Kidney epithelial cell (primary cell): ENCODE results near the gene DDAH1. TPM values are rescaled to one million over a fixed set of nuclear protein-coding genes. Genes with fewer than 3 reads are reported as not detected.

ENCODE experiments used
- DNase-seq: peaks from one replicate; pipeline ENCODE4 v3.0.0-alpha.2; 2010; ENCODE audit warnings: low read depth
- H3K27me3 ChIP-seq: 2 replicates; pipeline ENCODE4 v1.6.0; 2011; ENCODE audit warnings: low read length; ENCODE audit not compliant: control insufficient read depth, insufficient read depth
- H3K36me3 ChIP-seq: 2 replicates; pipeline ENCODE4 v1.5.1; 2011; ENCODE audit warnings: low read length; ENCODE audit not compliant: control insufficient read depth, insufficient read depth
- H3K4me3 ChIP-seq: 2 replicates; pipeline ENCODE4 v1.5.1; 2011; ENCODE audit warnings: low read depth, mild to moderate bottlenecking, control low read depth, low read length
- total RNA-seq: library from RNA; depleted of rRNA; stranded (reverse); fragments of >200 nt; gene quantifications from 2 replicates; pipeline ENCODE4 v1.2.3, GENCODE V29; 2015
- TF ChIP-seq, protein P1 (sequence below): IDR thresholded peaks from 2 replicates; pipeline ENCODE4 v1.5.1; 2011; ENCODE audit warnings: mild to moderate bottlenecking, moderate library complexity, low read length, control low read depth, inconsistent platforms; ENCODE audit not compliant: insufficient read depth, poor library complexity, severe bottlenecking

The DDAH1 gene
- total RNA-seq, 1 donor from 2014 or later: 33.4 TPM

DNA sequence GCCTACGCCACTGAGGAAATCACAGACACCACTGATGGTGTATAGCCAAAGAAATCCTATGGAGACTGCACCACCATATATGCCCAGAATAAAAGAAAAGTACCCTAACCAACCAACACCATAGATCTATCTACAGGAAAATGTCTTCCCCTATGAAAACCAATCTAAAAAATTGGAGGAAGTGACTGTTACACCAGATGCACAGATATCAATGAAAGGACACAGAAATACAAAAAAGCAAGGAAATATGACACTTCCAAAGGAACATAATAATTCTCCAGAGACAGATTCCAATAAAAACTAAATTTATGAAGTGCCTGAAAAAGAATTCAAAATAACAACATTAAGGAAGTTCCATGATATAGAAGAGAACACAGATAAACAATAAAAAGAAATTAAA, 131.8 kb downstream of the DDAH1 start:
- Histone ChIP-seq H3K4me3 (no peak overlapping the region), H3K36me3 (no peaks in the 10 kb centered on the region), H3K27me3 (no peaks in the 10 kb centered on the region)
- TF ChIP-seq, protein P1, sequence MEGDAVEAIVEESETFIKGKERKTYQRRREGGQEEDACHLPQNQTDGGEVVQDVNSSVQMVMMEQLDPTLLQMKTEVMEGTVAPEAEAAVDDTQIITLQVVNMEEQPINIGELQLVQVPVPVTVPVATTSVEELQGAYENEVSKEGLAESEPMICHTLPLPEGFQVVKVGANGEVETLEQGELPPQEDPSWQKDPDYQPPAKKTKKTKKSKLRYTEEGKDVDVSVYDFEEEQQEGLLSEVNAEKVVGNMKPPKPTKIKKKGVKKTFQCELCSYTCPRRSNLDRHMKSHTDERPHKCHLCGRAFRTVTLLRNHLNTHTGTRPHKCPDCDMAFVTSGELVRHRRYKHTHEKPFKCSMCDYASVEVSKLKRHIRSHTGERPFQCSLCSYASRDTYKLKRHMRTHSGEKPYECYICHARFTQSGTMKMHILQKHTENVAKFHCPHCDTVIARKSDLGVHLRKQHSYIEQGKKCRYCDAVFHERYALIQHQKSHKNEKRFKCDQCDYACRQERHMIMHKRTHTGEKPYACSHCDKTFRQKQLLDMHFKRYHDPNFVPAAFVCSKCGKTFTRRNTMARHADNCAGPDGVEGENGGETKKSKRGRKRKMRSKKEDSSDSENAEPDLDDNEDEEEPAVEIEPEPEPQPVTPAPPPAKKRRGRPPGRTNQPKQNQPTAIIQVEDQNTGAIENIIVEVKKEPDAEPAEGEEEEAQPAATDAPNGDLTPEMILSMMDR: no peak
- no peak for DNase-seq

DNA sequence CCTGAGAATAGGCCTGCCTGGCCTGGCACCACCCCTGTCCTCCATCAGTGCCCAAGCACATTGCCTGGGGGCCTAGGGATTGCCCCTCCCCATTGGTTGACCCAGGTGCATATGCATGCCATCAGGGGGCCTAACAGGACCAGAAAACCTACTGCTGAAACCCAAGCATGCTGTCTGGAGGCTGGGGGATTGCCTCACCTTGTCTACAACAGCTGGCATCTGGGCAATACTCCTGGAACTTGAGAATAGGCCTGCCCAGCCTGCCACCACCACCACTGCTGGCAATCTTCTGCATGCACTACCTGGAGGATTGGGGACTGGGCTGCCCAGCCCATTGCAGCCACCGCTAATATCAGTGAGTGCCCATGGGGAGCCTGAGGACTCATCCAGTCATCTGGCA, 132.4 kb downstream of the DDAH1 start:
- no peak for DNase-seq
- Histone ChIP-seq H3K4me3 (no peak overlapping the region), H3K27me3 (no peaks in the 10 kb centered on the region), H3K36me3 (no peaks in the 10 kb centered on the region)
- TF ChIP-seq, protein P1: no peak

DNA sequence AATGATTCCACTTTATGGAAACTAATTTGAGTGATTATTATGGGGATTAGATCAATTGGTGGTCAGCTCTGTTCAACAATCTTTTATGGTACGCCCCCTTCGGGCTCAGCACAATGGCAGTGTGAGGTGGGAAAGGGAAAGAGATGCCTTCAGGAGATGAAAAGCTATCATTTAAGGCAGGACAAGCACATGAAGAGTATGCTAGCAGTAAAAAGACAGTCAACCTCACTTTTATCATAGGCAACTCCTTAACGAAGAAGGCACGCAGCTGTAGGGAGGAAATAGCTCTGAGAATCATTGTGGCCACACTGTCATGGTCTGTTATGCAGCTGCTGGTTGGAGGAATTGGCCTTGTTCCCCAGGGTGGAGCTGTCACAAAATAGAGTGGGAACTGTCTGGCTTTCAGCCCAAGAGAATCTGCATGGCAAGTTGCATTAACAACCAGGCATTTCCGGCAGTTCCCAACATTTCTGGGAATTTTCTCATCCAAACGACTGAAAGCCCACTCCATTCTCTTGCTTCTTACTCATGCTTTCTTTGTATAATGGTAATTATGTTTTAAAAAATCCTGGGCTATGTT, 134.2 kb downstream of the DDAH1 start:
- TF ChIP-seq, protein P1: no peak
- Histone ChIP-seq H3K4me3 (no peak overlapping the region), H3K36me3 (no peaks in the 10 kb centered on the region), H3K27me3 (no peaks in the 10 kb centered on the region)
- no peak for DNase-seq

DNA sequence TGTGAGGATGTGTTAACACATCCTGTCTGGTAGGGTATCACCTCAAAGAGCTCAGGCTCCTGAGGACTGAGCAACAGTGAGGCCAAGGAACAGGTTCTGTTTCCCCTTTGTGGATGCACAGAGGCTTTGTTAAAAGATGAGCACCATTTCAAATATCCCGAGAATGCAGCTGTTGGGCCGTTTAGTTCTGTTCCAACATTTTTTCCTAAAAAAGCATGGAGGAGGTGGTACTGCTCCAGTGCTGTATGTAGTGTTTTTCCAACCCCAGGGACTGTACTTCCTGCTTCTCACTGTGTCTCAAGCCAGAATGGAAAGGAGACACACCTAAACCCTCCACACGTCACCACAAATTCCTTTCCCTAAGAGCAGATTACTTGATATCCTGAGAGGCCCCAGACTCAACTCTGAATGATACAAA, 134.7 kb downstream of the DDAH1 start:
- peak; percentile 76 for DNase-seq
- Histone ChIP-seq H3K4me3 (no peak overlapping the region), H3K36me3 (no peaks in the 10 kb centered on the region), H3K27me3 (no peaks in the 10 kb centered on the region)
- TF ChIP-seq, protein P1: no peak

DNA sequence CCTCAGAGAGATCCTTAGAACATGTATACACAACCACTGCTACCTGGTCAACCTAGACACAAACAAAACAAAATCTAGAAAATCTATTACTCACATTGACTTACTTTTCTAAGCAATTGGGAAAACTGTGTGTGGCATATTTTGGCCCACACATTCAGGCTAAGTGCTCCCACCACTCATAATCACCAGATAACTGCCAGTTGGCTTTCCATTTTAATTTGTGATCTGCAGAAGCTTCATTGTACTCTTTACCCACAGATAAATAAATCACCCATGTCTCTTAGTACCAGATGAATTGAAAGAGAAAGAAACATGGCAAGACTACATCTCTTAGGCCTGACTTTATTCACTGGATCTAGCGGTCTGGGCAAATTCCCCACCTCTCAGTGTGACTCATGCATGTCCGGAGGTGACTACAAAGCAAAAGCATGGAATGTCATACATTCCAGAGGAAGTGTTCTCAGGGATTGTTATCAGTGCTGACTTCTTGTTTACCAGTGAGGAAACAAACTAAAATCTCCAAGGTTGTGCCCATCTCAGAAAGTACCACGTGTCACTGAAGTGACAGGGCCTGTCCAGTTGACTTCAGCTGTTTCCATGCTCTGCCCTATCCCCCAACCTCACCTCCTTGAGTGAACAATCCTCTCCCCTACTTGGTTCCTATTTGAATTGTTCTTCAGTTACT, 136.1 kb downstream of the DDAH1 start:
- TF ChIP-seq, protein P1: no peak
- DNase-seq: peak; percentile 99
- no peak overlapping the region for H3K4me3 ChIP-seq
- no peaks in the 10 kb centered on the region for H3K36me3 ChIP-seq
- H3K27me3 ChIP-seq: no peaks in the 10 kb centered on the region

DNA sequence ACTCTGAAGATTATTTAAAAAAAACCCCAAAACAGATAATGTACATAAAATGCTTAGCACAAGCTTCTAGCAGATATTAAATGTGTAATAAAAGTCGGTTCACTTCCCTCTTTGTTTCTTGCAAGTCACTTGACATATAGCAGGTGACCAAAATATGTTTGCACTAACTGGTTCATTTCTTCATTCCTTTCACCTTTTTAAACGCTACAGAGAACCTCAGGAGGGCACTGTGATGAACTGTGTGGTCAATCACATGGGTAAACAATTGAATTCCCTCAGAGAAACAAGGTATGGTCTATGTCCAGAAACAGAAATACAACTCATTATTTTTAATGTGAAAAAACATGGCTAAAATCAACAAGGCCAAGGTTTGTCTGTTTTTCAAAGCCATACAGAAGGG, 137.2 kb downstream of the DDAH1 start:
- Histone ChIP-seq H3K36me3 (no peaks in the 10 kb centered on the region), H3K4me3 (no peak overlapping the region), H3K27me3 (no peaks in the 10 kb centered on the region)
- no peak for DNase-seq
- TF ChIP-seq, protein P1: no peak
